Fibroblast of lung (primary cell): Measurements from ENCODE around the gene NEURL1B. TPM values are rescaled to one million over a fixed set of nuclear protein-coding genes. Genes with fewer than 3 reads are reported as not detected.

Source experiments
- DNase-seq, 2 donors: peaks; one replicate each; pipeline versions ENCODE4 v3.0.0 to v3.0.0-alpha.2; 2010; ENCODE audit warnings: low read depth in 2 of 2
- H2AFZ ChIP-seq: 2 replicates; pipeline ENCODE4 v1.5.1; 2012; ENCODE audit warnings: low read length, control low read depth, inconsistent platforms
- H3K27ac ChIP-seq: 2 replicates; pipeline ENCODE4 v1.5.1; 2011; ENCODE audit warnings: low read length, control low read depth; ENCODE audit not compliant: insufficient read depth
- H3K27me3 ChIP-seq: 2 replicates; pipeline ENCODE4 v1.5.1; 2011; ENCODE audit warnings: mild to moderate bottlenecking, low read length; ENCODE audit not compliant: control insufficient read depth, insufficient read depth
- H3K36me3 ChIP-seq: 2 replicates; pipeline ENCODE4 v1.5.1; 2011; ENCODE audit warnings: low read length; ENCODE audit not compliant: control insufficient read depth, insufficient read depth
- H3K4me1 ChIP-seq: 2 replicates; pipeline ENCODE4 v1.5.1; 2011; ENCODE audit warnings: low read length; ENCODE audit not compliant: control insufficient read depth, insufficient read depth; ENCODE audit errors: extremely low read depth
- H3K4me2 ChIP-seq: 2 replicates; pipeline ENCODE4 v1.5.1; 2011; ENCODE audit warnings: low read length, control low read depth; ENCODE audit not compliant: insufficient read depth; ENCODE audit errors: extremely low read depth
- H3K4me3 ChIP-seq, 4 experiments: fragments of 200-600 bp in 1 of 4; sonication (generic) in 1 of 4; replicated peaks in 1 of 4; 2 replicates each; pipeline ENCODE4 v1.5.1; 2011 to 2016; ENCODE audit warnings: low read length in 4 of 4, low read depth in 3 of 4, mild to moderate bottlenecking in 3 of 4, control low read depth in 2 of 4, inconsistent platforms in 1 of 4, mixed read lengths in 1 of 4; ENCODE audit not compliant: insufficient read depth in 1 of 4; ENCODE audit errors: control extremely low read depth in 1 of 4
- H3K79me2 ChIP-seq: 2 replicates; pipeline ENCODE4 v1.5.1; 2012; ENCODE audit warnings: mild to moderate bottlenecking, low read length, inconsistent platforms; ENCODE audit not compliant: control insufficient read depth, insufficient read depth
- H3K9ac ChIP-seq: 2 replicates; pipeline ENCODE4 v1.5.1; 2011; ENCODE audit warnings: mild to moderate bottlenecking, low read length, control low read depth; ENCODE audit not compliant: insufficient read depth
- H3K9me3 ChIP-seq: 2 replicates; pipeline ENCODE4 v1.5.1; 2012; ENCODE audit warnings: low read depth, low read length; ENCODE audit not compliant: control insufficient read depth, insufficient read depth
- H4K20me1 ChIP-seq: 2 replicates; pipeline ENCODE4 v1.5.1; 2011; ENCODE audit warnings: low read length; ENCODE audit not compliant: control insufficient read depth, insufficient read depth; ENCODE audit errors: extremely low read depth
- CTCF ChIP-seq, 2 donors: IDR thresholded peaks in 1 of 2; conservative IDR thresholded peaks in 1 of 2; 1 replicate in 1 of 2; 2 replicates in 1 of 2; pipeline ENCODE4 v1.5.1; 2011 to 2012; ENCODE audit warnings: low read length in 2 of 2, control low read depth in 1 of 2, inconsistent platforms in 1 of 2, low read depth in 1 of 2, mild to moderate bottlenecking in 1 of 2
- EZH2 ChIP-seq: IDR thresholded peaks from 2 replicates; pipeline ENCODE4 v1.5.1; 2012; ENCODE audit warnings: low read length, control low read depth, mild to moderate bottlenecking; ENCODE audit errors: missing control alignments
- polyA plus RNA-seq, 2 donors: library from polyadenylated mRNA; depleted of rRNA in 1 of 2; stranded (reverse) in 1 of 2; unstranded in 1 of 2; fragments of >200 nt; gene quantifications; 2 replicates each; pipeline ENCODE4 v1.2.1, GENCODE V29; 2011 to 2012; ENCODE audit warnings: missing spikeins in 1 of 2
- total RNA-seq: library from RNA; depleted of rRNA; stranded (reverse); fragments of >200 nt; gene quantifications from 2 replicates; pipeline ENCODE4 v1.2.1, GENCODE V29; 2014

The NEURL1B gene
- total and polyA plus RNA-seq, 2 donors (not counting 1 experiment from before 2014, with no cell fraction given): 5.0 to 6.1 TPM

- Histone ChIP-seq H3K36me3 (no peaks in the 10 kb centered on the region), H4K20me1 (no peaks in the 10 kb centered on the region), H3K4me1 (peaks cover 23% of the 10 kb centered on the region), H3K9me3 (no peaks in the 10 kb centered on the region), H3K27me3 (no peaks in the 10 kb centered on the region), H3K4me2 (peak overlapping the region; percentile 75), H3K79me2 (no peaks in the 10 kb centered on the region), H2AFZ (no peak overlapping the region), H3K27ac (peak overlapping the region; percentile 100), H3K9ac (peak overlapping the region; percentile 92), H3K4me3 (peak overlapping the region in 1 of 4 experiments; percentile 8)
- DNase-seq: no peak
- TF ChIP-seq EZH2 (no peak), CTCF (conservative IDR thresholded peaks at IDR 0.05 in 1 of 2, IDR thresholded peaks at IDR 0.05 in 1 of 2; ENCODE audit: low read depth in 1 of 2, low read length in 2 of 2) (no peak)
Measured at GRCh38 chr5:172733974-172734346, 92.9 kb downstream of the NEURL1B start.

GRCh38 chr5:172735141-172735831 lies 94.2 kb downstream of the NEURL1B start:
- no peaks in the 10 kb centered on the region for H4K20me1 ChIP-seq
- H3K9ac ChIP-seq: no peak overlapping the region
- peaks cover 23% of the 10 kb centered on the region for H3K4me1 ChIP-seq
- H3K9me3 ChIP-seq: no peaks in the 10 kb centered on the region
- no peak overlapping the region for H3K4me2 ChIP-seq
- H3K79me2 ChIP-seq: no peaks in the 10 kb centered on the region
- H3K4me3 ChIP-seq: no peak overlapping the region
- H3K36me3 ChIP-seq: no peaks in the 10 kb centered on the region
- peak overlapping the region; percentile 100 for H3K27ac ChIP-seq
- TF ChIP-seq CTCF (conservative IDR thresholded peaks at IDR 0.05 in 1 of 2, IDR thresholded peaks at IDR 0.05 in 1 of 2; ENCODE audit: low read depth in 1 of 2, low read length in 2 of 2): no peak
- TF ChIP-seq EZH2: no peak
- H2AFZ ChIP-seq: no peak overlapping the region
- H3K27me3 ChIP-seq: no peaks in the 10 kb centered on the region
- DNase-seq: no peak

- Histone ChIP-seq H3K27me3 (no peaks in the 10 kb centered on the region), H3K9ac (no peak overlapping the region), H3K4me3 (no peak overlapping the region), H3K4me1 (peaks cover 27% of the 10 kb centered on the region), H4K20me1 (no peaks in the 10 kb centered on the region), H3K27ac (no peak overlapping the region), H3K4me2 (no peak overlapping the region), H2AFZ (peak overlapping the region; percentile 4), H3K79me2 (no peaks in the 10 kb centered on the region), H3K36me3 (no peaks in the 10 kb centered on the region), H3K9me3 (no peaks in the 10 kb centered on the region)
- peak in 1 of 2 donors; percentile 34 for DNase-seq
- TF ChIP-seq CTCF (conservative IDR thresholded peaks at IDR 0.05 in 1 of 2, IDR thresholded peaks at IDR 0.05 in 1 of 2; ENCODE audit: low read depth in 1 of 2, low read length in 2 of 2) (peak in 1 of 2 donors; percentile 25), EZH2 (no peak)
Measured at GRCh38 chr5:172736508-172737135, 95.6 kb downstream of the NEURL1B start.
